GM18873 (cell line): Measurements from ENCODE around the gene RBM12.

ENCODE experiments used
- ATAC-seq: cut with Tn5 transposase; IDR thresholded peaks from one replicate; pipeline ENCODE4 v1.9.1; 2021; ENCODE audit warnings: mild to moderate bottlenecking, moderate library complexity, moderate number of reproducible peaks; ENCODE audit not compliant: unreplicated experiment, low FRiP score

The RBM12 gene

DNA sequence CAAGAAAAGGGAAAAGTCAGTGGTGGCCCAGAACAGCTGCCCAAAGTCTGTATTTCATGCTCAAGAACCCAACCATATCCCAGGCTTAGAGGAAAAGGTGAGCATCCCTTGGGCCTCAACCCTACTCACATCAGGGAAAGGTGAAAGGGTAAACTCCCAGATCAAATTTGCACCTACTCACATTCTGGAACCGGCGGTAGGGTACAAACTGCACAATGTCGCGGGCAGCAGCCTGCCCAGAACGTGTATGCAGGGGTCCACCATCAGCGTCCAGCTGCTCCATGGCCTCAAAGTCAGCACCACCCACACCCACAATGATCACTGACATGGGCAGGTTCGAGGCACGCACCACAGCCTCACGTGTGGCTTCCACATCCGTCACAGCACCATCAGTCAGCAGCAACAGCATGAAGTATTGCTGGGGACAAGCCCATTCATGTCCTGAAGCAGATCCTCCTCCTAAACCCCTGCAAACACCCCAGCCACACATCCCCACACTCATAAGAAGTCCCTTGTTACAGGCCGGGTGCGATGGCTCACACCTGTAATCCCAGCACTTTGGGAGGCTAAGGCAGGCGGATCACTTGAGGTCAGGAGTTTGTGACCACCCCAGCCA is 38.2 kb downstream of the RBM12 start:
- no peak for ATAC-seq

DNA sequence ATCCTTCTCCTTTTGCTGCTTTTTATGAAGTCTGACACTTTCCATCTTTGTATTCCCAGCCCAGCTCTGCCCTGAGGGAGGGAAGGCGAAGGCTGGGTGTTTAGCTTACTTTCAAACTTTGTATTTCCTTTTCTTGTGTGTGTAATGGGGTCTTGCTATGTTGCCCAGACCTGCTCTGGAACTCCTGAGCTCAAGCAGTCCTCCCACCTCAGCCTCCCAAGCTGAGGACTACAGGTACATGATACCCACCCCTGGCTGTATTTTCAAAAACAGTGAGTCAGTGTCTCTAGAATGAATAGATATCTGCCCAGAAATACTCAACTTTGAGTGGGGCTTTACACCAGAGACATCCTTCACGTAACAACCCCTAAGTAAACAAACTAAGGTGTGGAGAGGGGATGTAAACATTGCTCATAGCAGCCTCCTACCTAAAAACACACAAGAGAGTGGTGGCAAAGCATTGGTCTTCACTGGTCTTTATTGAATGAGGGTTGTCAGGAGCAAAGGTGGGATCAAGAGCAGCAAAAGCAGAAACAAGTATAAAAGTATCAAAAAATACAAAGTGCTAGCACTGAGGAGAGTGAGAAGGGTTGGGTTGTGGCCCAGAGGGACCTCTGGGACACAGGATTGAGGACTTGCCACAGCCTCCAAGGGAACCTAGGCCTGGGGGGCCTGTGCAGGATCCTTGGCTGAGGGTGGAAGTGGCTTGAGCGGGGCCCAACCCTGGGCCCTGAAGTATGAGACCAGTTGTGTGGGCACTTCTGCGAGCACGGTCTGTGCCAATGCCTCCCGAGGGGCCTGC is 38.9 kb downstream of the RBM12 start:
- no peak for ATAC-seq

GRCh38 chr20:35621560-35621946 is 43.1 kb downstream of the RBM12 start:
- ATAC-seq, result no peak

- ATAC-seq, result no peak
Observed at GRCh38 chr20:35620818-35621559, 43.7 kb downstream of the RBM12 start.

DNA sequence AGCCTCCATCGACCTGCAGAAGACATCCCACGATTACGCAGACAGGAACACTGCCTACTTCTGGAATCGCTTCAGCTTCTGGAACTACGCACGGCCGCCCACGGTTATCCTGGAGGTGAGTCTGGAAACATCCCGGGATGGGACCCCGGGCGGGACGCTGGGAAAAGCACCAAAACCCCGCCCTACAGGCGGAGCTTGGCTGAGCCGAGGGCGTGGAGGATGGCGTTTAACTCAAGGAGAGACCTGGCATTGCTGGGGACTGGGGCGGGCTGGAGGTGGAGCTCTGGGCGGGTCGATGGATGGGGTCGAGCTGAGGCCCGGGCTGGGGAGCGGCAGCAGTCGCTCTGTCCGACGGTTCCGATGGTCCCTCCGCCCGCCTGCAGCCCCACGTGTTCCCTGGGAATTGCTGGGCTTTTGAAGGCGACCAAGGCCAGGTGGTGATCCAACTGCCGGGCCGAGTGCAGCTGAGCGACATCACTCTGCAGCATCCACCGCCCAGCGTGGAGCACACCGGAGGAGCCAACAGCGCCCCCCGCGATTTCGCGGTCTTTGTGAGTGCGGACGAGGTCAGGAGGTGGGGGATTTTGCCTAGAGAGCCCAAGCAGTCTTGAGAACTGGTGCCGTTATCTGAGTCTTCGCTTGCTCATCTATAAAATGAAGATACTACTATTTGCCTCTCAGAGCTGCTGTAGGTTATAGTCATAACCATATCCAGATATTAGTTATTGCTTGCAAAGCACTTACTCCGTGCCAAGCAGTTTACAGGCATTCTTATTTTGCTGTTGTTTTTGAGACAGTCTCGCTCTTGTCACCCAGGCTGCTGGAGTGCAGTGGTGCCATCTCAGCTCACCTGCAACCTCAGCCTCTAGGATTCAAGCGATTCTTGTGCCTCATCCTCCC is 45.3 kb downstream of the RBM12 start:
- ATAC-seq, result no peak

- no peak for ATAC-seq
Observed at GRCh38 chr20:35618263-35619131, 46.2 kb downstream of the RBM12 start.

- no peak for ATAC-seq
Observed at GRCh38 chr20:35617397-35618262, 47.1 kb downstream of the RBM12 start.

DNA sequence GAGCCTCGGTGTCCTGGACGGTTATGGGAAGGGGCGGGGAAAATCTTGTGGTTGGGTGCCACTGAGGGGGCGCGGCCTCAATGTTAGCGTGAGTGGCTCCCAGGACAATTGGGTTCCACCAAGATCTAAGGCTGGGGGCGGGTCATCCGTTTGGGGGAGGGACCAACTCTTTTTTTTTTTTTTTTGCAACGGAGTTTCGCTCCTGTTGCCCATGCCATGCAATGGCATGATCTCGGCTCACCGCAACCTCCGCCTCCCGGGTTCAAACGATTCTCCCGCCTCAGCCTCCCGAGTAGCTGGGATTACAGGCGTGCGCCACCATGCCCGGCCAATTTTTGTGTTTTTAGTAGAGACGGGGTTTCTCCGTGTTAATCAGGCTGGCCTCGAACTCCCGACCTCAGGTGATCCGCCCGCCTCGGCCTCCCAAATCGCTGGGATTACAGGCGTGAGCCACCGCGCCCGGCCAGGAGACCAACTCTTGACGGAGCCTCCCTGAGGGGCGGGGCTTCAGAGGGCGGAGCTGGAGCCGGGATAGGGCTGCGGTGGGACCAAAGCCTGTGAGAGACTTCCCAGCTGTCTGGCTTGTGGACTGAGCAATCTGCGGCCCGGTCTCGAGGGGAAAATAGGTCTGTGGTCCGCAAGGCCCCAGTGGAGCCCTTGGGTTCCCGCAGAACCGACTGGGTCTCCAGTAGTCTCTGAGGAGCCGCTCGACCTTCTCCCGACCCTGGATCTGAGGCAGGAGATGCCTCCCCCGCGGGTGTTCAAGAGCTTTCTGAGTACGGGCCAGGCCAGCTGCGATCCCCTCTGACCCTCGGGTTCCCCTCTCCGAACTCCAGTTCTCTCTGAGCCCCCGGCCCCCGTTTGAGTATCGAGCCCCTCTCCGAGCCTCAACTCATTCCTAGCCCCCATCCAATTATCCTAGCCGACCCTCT is 48.0 kb downstream of the RBM12 start:
- no peak for ATAC-seq

GRCh38 chr20:35615667-35616464 is 48.8 kb downstream of the RBM12 start, which contains the start of gene SPAG4:
TSS of gene SPAG4 (plus strand) at chr20:35615829. CDS start at chr20:35616004, 175 bp downstream.
- peak; percentile 70 for ATAC-seq

GRCh38 chr20:35611482-35611881 is 53.2 kb downstream of the RBM12 start:
- no peak for ATAC-seq

GRCh38 chr20:35610833-35611427 is 53.8 kb downstream of the RBM12 start:
- ATAC-seq, result no peak

- ATAC-seq, result no peak
Observed at GRCh38 chr20:35607003-35607735, 57.5 kb downstream of the RBM12 start.

- ATAC-seq, result no peak
Observed at GRCh38 chr20:35606127-35606526, 58.6 kb downstream of the RBM12 start.

DNA sequence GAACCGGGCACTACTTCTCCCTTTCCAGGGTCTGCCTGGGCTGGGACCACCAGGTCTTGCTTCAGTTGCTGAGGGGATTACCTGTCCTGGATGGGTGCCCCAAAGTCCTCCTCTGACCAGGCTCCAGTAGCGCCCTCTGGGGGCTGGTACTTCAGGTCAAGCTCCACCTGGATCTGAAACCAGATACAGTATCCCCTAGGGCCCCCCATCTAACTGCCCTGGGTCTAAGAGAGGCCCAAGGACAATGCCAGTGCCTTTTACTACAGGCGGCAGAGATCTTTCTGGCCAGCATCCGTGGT is 60.3 kb downstream of the RBM12 start:
- no peak for ATAC-seq

- ATAC-seq, result no peak
Observed at GRCh38 chr20:35603695-35604448, 60.8 kb downstream of the RBM12 start.
